Ascending aorta (tissue), 2 donors: ENCODE measurements around the gene DNASE2B. TPM values are rescaled to one million over a fixed set of nuclear protein-coding genes. Genes with fewer than 3 reads are reported as not detected.

ENCODE experiments used
- DNase-seq, 2 donors: peaks; one replicate each; pipeline ENCODE4 v3.0.0-alpha.2; 2019; ENCODE audit warnings: low spot score in 2 of 2
- H3K27ac ChIP-seq, 2 donors: fragments of 200-600 bp; sonication (generic); one replicate each; pipeline ENCODE4 v1.5.1; 2016 to 2017; ENCODE audit warnings: mild to moderate bottlenecking in 1 of 2
- H3K27me3 ChIP-seq: fragments of 200-600 bp; sonication (generic); one replicate; pipeline ENCODE4 v1.5.1; 2017
- H3K36me3 ChIP-seq, 2 donors: fragments of 200-600 bp; sonication (generic); one replicate each; pipeline ENCODE4 v1.5.1; 2016
- H3K4me1 ChIP-seq, 2 donors: fragments of 200-600 bp; sonication (generic); one replicate each; pipeline ENCODE4 v1.5.1; 2016 to 2017; ENCODE audit warnings: mild to moderate bottlenecking in 1 of 2
- H3K4me3 ChIP-seq, 2 donors: fragments of 200-600 bp; sonication (generic); one replicate each; pipeline ENCODE4 v1.5.1; 2016 to 2017; ENCODE audit warnings: mild to moderate bottlenecking in 1 of 2
- H3K9me3 ChIP-seq, 2 donors: fragments of 200-600 bp; sonication (generic); one replicate each; pipeline ENCODE4 v1.5.1; 2016
- intact Hi-C: fragments of 100-400 bp; cut with DNase I; formaldehyde crosslinking; loops from one replicate; pipeline ENCODE4 v1.15.1; 2023
- total RNA-seq: library from RNA; depleted of rRNA; stranded (reverse); fragments of >200 nt; gene quantifications from one replicate; pipeline ENCODE4 v1.1.0, GENCODE V29; 2016
- TF ChIP-seq, protein P1 (sequence below), 3 experiments: fragments of 200-600 bp in 2 of 3; fragments of 450-650 bp in 1 of 3; sonication (generic) in 2 of 3; IDR thresholded peaks; one replicate each; pipeline ENCODE4 v1.5.1; 2016 to 2019; ENCODE audit warnings: antibody characterized with exemption in 3 of 3, mild to moderate bottlenecking in 1 of 3, moderate library complexity in 1 of 3

The DNASE2B gene
- total RNA-seq, 1 donor from 2014 or later: not detected

GRCh38 chr1:84376000-84376910, 22.0 kb upstream of the DNASE2B start:
- Histone ChIP-seq H3K27ac (no peak overlapping the region), H3K4me1 (peaks cover 0 to 13% of the 10 kb centered on the region in 2 donors), H3K27me3 (no peaks in the 10 kb centered on the region), H3K4me3 (no peak overlapping the region), H3K9me3 (no peaks in the 10 kb centered on the region), H3K36me3 (no peaks in the 10 kb centered on the region)
- intact Hi-C loops: no loop called here
- DNase-seq: no peak
- TF ChIP-seq, protein P1, sequence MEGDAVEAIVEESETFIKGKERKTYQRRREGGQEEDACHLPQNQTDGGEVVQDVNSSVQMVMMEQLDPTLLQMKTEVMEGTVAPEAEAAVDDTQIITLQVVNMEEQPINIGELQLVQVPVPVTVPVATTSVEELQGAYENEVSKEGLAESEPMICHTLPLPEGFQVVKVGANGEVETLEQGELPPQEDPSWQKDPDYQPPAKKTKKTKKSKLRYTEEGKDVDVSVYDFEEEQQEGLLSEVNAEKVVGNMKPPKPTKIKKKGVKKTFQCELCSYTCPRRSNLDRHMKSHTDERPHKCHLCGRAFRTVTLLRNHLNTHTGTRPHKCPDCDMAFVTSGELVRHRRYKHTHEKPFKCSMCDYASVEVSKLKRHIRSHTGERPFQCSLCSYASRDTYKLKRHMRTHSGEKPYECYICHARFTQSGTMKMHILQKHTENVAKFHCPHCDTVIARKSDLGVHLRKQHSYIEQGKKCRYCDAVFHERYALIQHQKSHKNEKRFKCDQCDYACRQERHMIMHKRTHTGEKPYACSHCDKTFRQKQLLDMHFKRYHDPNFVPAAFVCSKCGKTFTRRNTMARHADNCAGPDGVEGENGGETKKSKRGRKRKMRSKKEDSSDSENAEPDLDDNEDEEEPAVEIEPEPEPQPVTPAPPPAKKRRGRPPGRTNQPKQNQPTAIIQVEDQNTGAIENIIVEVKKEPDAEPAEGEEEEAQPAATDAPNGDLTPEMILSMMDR (IDR thresholded peaks at IDR 0.05): no peak

GRCh38 chr1:84377480-84378095, 20.7 kb upstream of the DNASE2B start:
- no peaks in the 10 kb centered on the region for H3K27me3 ChIP-seq
- intact Hi-C loops: no loop called here
- no peaks in the 10 kb centered on the region for H3K9me3 ChIP-seq
- no peak for DNase-seq
- H3K4me3 ChIP-seq: no peak overlapping the region
- H3K36me3 ChIP-seq: no peaks in the 10 kb centered on the region
- TF ChIP-seq, protein P1 (IDR thresholded peaks at IDR 0.05): no peak
- H3K4me1 ChIP-seq: peaks cover 0 to 13% of the 10 kb centered on the region in 2 donors
- H3K27ac ChIP-seq: no peak overlapping the region

GRCh38 chr1:84379138-84379916, 19.0 kb upstream of the DNASE2B start:
- H3K4me1 ChIP-seq: peaks cover 0 to 13% of the 10 kb centered on the region in 2 donors
- no peak overlapping the region for H3K27ac ChIP-seq
- H3K9me3 ChIP-seq: no peaks in the 10 kb centered on the region
- intact Hi-C loops: no loop called here
- TF ChIP-seq, protein P1 (IDR thresholded peaks at IDR 0.05): no peak
- no peaks in the 10 kb centered on the region for H3K27me3 ChIP-seq
- H3K36me3 ChIP-seq: no peaks in the 10 kb centered on the region
- no peak for DNase-seq
- no peak overlapping the region for H3K4me3 ChIP-seq

GRCh38 chr1:84379917-84380180, 18.4 kb upstream of the DNASE2B start:
- no peak for DNase-seq
- Histone ChIP-seq H3K4me1 (peaks cover 0 to 10% of the 10 kb centered on the region in 2 donors), H3K4me3 (no peak overlapping the region), H3K36me3 (no peaks in the 10 kb centered on the region), H3K27ac (no peak overlapping the region), H3K9me3 (no peaks in the 10 kb centered on the region), H3K27me3 (no peaks in the 10 kb centered on the region)
- intact Hi-C loops: no loop called here
- TF ChIP-seq, protein P1 (IDR thresholded peaks at IDR 0.05): no peak

- Histone ChIP-seq H3K27me3 (no peaks in the 10 kb centered on the region), H3K9me3 (no peaks in the 10 kb centered on the region), H3K4me3 (no peak overlapping the region), H3K27ac (no peak overlapping the region), H3K36me3 (no peaks in the 10 kb centered on the region), H3K4me1 (peaks cover 0 to 4% of the 10 kb centered on the region in 2 donors)
- TF ChIP-seq, protein P1 (IDR thresholded peaks at IDR 0.05): no peak
- intact Hi-C loops: no loop called here
- no peak for DNase-seq
Observed at GRCh38 chr1:84382127-84382526, 16.2 kb upstream of the DNASE2B start.
